GM12872 (cell line): ENCODE results near the gene GHRHR.

Experiments
- CTCF ChIP-seq: IDR thresholded peaks from 3 replicates; pipeline ENCODE4 v1.5.1; 2011; ENCODE audit warnings: low read depth, mild to moderate bottlenecking, low read length, moderate library complexity; ENCODE audit not compliant: insufficient read depth

Gene GHRHR

GRCh38 chr7:30986738-30987137 lies 23.0 kb downstream of the GHRHR start:
- TF ChIP-seq CTCF: no peak

- TF ChIP-seq CTCF: no peak
Measured at GRCh38 chr7:30987178-30987577, 23.4 kb downstream of the GHRHR start.

GRCh38 chr7:30987936-30988335 lies 24.2 kb downstream of the GHRHR start:
- TF ChIP-seq CTCF: no peak

- TF ChIP-seq CTCF: no peak
Measured at GRCh38 chr7:30988351-30989005, 24.7 kb downstream of the GHRHR start.

GRCh38 chr7:30989008-30989823 lies 25.5 kb downstream of the GHRHR start:
- TF ChIP-seq CTCF: no peak

GRCh38 chr7:30989824-30990672 lies 26.3 kb downstream of the GHRHR start:
- TF ChIP-seq CTCF: no peak

- no peak for TF ChIP-seq CTCF
Measured at GRCh38 chr7:30990673-30991170, 27.0 kb downstream of the GHRHR start.
